ENCODE results near the gene COG7.
A peak's percentile ranks its signal among the peaks of the same experiment; 100 is the strongest.
"Not testable (repeated sequence)": the region's sequence is repeated elsewhere in the genome, so short reads cannot be mapped to it uniquely, and the experiment has no call there.

Gene COG7

DNA sequence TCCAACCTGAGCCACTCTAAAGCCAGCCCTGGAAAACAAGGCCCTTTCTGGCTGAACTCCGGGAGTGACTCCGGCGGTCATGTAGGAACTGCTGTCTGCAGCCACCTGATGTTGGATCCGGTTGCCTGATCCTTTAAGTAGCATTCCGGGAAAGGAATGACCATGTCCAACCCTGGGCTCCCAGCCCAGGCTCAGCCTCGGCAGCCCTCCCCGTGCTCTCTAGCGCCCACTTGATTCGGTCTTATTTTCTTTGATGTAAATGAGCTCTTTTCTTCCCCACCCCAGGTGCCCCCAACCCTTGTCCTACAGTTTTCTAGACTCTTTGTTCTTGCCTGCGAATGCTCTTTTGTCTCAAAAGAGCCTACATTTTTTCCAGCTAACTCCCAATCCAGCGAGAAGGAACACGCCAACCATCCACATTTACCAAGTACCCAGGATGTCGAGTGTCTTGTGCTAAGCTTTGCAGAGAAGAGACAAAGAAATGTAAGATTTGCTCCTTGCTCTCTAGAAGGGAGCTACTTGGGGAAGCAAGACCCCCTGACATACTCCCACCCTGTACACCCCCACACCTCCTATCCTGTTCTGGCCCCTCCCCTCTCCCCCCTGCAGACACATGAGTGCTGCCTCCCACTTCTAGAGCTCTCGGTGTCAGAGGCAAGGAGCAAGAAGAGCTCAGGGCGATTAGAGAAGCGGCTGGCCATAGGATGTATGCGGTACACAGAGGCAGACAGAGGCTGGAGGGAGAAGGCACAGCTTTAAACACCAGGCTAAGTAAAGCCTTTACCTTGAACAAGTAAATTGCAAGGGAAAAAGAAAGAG, 53.8 kb downstream of the COG7 start:
- Histone ChIP-seq H3K9ac (ENCODE audit: low read length) (peak overlapping the region; percentile 39), H3K27me3 (ENCODE audit: control insufficient read depth, insufficient read depth, low read length) (no peaks in the 10 kb centered on the region), H3K4me3 (ENCODE audit: low read depth, low read length) (no peak overlapping the region), H3K27ac (ENCODE audit: low read depth, low read length) (peak overlapping the region; percentile 38; the same call in 1 of the 2 replicates), H3K9me3 (ENCODE audit: control insufficient read depth, insufficient read depth, low read depth, low read length) (no peaks in the 10 kb centered on the region), H3K36me3 (ENCODE audit: control insufficient read depth, insufficient read depth, low read length) (peaks cover 38% of the 10 kb centered on the region), H3K4me1 (ENCODE audit: control insufficient read depth, insufficient read depth, low read length) (peaks cover 25% of the 10 kb centered on the region)

DNA sequence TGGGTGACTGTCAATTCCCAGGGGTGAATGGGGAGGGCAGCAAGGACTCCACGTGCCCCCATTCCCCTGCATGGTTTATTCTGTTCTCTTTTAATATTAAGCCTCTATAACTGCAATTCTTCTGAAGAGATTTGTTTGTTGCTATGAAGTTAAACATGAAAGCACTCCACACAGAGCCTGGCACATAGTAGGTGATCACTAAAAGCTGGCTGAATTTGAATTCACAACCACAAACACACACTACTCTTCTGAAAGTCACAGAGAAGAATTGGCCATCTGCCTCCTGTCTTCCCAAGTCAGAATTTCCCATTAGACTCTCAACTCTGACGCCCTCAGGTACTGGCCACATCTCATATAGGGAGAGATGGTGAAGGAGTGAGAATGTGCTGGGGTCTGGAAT, 55.5 kb downstream of the COG7 start:
- H3K4me1 ChIP-seq (ENCODE audit: control insufficient read depth, insufficient read depth, low read length) = peaks cover 25% of the 10 kb centered on the region
- no peak overlapping the region for H3K9ac ChIP-seq (ENCODE audit: low read length)
- H3K27ac ChIP-seq (ENCODE audit: low read depth, low read length) = no peak overlapping the region
- peaks cover 31% of the 10 kb centered on the region for H3K36me3 ChIP-seq (ENCODE audit: control insufficient read depth, insufficient read depth, low read length)
- no peaks in the 10 kb centered on the region for H3K27me3 ChIP-seq (ENCODE audit: control insufficient read depth, insufficient read depth, low read length)
- H3K4me3 ChIP-seq (ENCODE audit: low read depth, low read length) = no peak overlapping the region
- H3K9me3 ChIP-seq (ENCODE audit: control insufficient read depth, insufficient read depth, low read depth, low read length) = no peaks in the 10 kb centered on the region

DNA sequence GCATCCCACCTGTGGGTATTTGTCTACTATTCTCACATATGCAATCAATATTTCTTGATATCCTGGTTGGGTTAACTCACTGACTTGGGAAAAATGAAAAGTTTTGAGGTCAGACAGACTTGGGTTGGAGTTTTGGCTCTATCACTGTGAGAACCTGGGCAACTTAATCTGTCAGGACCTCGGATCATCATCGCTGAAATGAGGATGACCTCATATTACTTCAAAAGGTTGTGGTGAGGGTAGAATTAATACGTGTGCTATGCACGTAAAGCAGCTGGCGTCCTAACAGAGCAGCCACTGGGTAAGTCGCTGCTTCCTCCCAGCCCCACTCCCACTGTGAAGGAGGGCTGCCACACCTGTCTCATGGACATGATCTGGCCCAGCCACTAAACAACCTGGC, 57.3 kb downstream of the COG7 start:
- peaks cover 41% of the 10 kb centered on the region for H3K36me3 ChIP-seq (ENCODE audit: control insufficient read depth, insufficient read depth, low read length)
- peaks cover 21% of the 10 kb centered on the region for H3K4me1 ChIP-seq (ENCODE audit: control insufficient read depth, insufficient read depth, low read length)
- H3K4me3 ChIP-seq (ENCODE audit: low read depth, low read length) = no peak overlapping the region
- no peaks in the 10 kb centered on the region for H3K9me3 ChIP-seq (ENCODE audit: control insufficient read depth, insufficient read depth, low read depth, low read length)
- no peak overlapping the region for H3K27ac ChIP-seq (ENCODE audit: low read depth, low read length)
- no peak overlapping the region for H3K9ac ChIP-seq (ENCODE audit: low read length)
- H3K27me3 ChIP-seq (ENCODE audit: control insufficient read depth, insufficient read depth, low read length) = no peaks in the 10 kb centered on the region

DNA sequence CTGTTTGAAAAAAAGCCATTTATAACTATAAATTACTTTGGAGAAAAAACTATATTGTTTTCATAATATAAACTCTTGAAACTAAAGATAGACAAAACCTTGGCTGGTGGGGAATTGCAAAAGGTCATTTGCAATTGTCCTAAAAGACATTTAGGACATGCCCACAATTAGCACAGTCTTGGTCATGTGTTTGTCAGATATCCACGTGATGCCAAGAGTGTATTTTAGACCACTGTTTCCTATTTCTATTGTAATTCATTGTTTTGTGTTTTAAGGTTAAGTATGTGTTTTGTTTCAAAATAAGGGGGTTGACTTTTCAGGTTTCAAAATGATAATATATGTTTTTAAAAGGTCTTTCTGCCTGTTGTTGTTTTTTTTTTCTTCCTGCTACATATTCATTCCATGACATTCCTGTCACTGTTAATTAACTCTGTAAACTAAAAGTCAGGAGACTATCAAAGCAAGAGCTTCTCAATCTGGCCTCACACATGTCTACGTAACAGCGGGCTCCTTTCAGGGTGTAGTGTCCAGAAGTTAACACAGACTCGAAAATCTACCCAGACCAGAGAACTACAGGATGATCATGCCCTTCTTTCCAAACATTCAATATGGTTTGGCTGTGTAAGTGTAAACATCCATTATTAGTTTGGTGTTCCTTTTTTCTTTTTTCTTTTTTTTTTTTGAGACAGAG, 58.7 kb downstream of the COG7 start:
- no peaks in the 10 kb centered on the region for H3K27me3 ChIP-seq (ENCODE audit: control insufficient read depth, insufficient read depth, low read length)
- no peak overlapping the region for H3K9ac ChIP-seq (ENCODE audit: low read length)
- H3K4me3 ChIP-seq (ENCODE audit: low read depth, low read length) = no peak overlapping the region
- no peak overlapping the region for H3K27ac ChIP-seq (ENCODE audit: low read depth, low read length)
- H3K36me3 ChIP-seq (ENCODE audit: control insufficient read depth, insufficient read depth, low read length) = peaks cover 47% of the 10 kb centered on the region
- H3K4me1 ChIP-seq (ENCODE audit: control insufficient read depth, insufficient read depth, low read length) = peaks cover 8% of the 10 kb centered on the region
- H3K9me3 ChIP-seq (ENCODE audit: control insufficient read depth, insufficient read depth, low read depth, low read length) = no peaks in the 10 kb centered on the region

DNA sequence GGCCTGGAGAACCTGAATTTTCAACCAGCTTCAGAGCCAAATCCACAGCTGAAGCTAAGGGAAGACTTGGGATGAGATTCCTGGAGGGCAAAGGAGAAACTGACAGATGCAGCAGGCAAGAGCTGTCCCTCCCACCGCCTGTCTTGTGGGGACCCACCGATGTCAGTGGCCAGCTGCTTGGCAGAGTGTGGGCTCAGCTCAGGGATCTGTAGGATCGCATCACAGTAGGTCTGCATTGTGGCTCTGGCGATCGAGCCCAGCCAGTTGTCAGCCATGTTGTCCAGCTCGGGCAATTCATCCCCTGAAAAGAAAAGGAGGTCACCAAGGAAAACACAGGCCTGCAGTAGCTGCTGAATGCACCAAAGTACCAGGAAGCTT, 60.8 kb downstream of the COG7 start:
- no peak overlapping the region for H3K9ac ChIP-seq (ENCODE audit: low read length)
- no peaks in the 10 kb centered on the region for H3K4me1 ChIP-seq (ENCODE audit: control insufficient read depth, insufficient read depth, low read length)
- H3K4me3 ChIP-seq (ENCODE audit: low read depth, low read length) = no peak overlapping the region
- no peaks in the 10 kb centered on the region for H3K9me3 ChIP-seq (ENCODE audit: control insufficient read depth, insufficient read depth, low read depth, low read length)
- no peaks in the 10 kb centered on the region for H3K27me3 ChIP-seq (ENCODE audit: control insufficient read depth, insufficient read depth, low read length)
- H3K27ac ChIP-seq (ENCODE audit: low read depth, low read length) = no peak overlapping the region
- H3K36me3 ChIP-seq (ENCODE audit: control insufficient read depth, insufficient read depth, low read length) = peaks cover 46% of the 10 kb centered on the region

- H3K9me3 ChIP-seq (ENCODE audit: control insufficient read depth, insufficient read depth, low read depth, low read length) = no peaks in the 10 kb centered on the region
- peaks cover under 1% of the 10 kb centered on the region for H3K4me1 ChIP-seq (ENCODE audit: control insufficient read depth, insufficient read depth, low read length)
- H3K4me3 ChIP-seq (ENCODE audit: low read depth, low read length) = no peak overlapping the region
- H3K27me3 ChIP-seq (ENCODE audit: control insufficient read depth, insufficient read depth, low read length) = no peaks in the 10 kb centered on the region
- H3K27ac ChIP-seq (ENCODE audit: low read depth, low read length) = no peak overlapping the region
- H3K36me3 ChIP-seq (ENCODE audit: control insufficient read depth, insufficient read depth, low read length) = peaks cover 46% of the 10 kb centered on the region
- H3K9ac ChIP-seq (ENCODE audit: low read length) = no peak overlapping the region
These were observed 61.4 kb downstream of the COG7 start for GRCh38 chr16:23391381-23392222.

DNA sequence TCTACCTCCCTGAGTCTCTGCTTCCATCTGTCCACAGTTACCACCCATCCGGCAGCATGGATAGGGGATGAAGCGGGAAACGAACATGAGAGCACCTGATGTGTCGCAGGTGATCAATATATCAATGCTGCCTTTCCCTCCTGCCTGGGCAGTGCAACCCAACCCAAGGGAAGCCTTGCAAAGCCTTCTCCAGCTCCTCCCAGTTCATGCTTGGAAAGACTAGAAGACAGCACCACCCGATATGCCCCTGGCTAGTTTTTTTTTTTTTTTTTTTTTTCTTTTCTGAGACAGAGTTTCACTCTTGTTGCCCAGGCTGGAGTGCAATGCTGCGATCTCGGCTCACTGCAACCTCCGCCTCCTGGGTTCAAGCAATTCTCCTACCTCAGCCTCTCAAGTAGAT, 63.1 kb downstream of the COG7 start:
- H3K36me3 ChIP-seq (ENCODE audit: control insufficient read depth, insufficient read depth, low read length) = peaks cover 46% of the 10 kb centered on the region
- not testable (repeated sequence) for H3K4me3 ChIP-seq (ENCODE audit: low read depth, low read length); H3K9ac ChIP-seq (ENCODE audit: low read length); H3K27ac ChIP-seq (ENCODE audit: low read depth, low read length); H3K27me3 ChIP-seq (ENCODE audit: control insufficient read depth, insufficient read depth, low read length); H3K4me1 ChIP-seq (ENCODE audit: control insufficient read depth, insufficient read depth, low read length); H3K9me3 ChIP-seq (ENCODE audit: control insufficient read depth, insufficient read depth, low read depth, low read length)

- H3K36me3 ChIP-seq (ENCODE audit: control insufficient read depth, insufficient read depth, low read length) = peaks cover 46% of the 10 kb centered on the region
- H3K4me1 ChIP-seq (ENCODE audit: control insufficient read depth, insufficient read depth, low read length) = peaks cover 5% of the 10 kb centered on the region
These were observed 63.8 kb downstream of the COG7 start for GRCh38 chr16:23389201-23389600.

GRCh38 chr16:23388786-23389185, 64.2 kb downstream of the COG7 start:
- H3K9ac ChIP-seq (ENCODE audit: low read length) = no peak overlapping the region
- no peaks in the 10 kb centered on the region for H3K27me3 ChIP-seq (ENCODE audit: control insufficient read depth, insufficient read depth, low read length)
- no peaks in the 10 kb centered on the region for H3K9me3 ChIP-seq (ENCODE audit: control insufficient read depth, insufficient read depth, low read depth, low read length)
- no peak overlapping the region for H3K27ac ChIP-seq (ENCODE audit: low read depth, low read length)
- H3K4me3 ChIP-seq (ENCODE audit: low read depth, low read length) = no peak overlapping the region
- H3K4me1 ChIP-seq (ENCODE audit: control insufficient read depth, insufficient read depth, low read length) = peaks cover 5% of the 10 kb centered on the region
- H3K36me3 ChIP-seq (ENCODE audit: control insufficient read depth, insufficient read depth, low read length) = peaks cover 46% of the 10 kb centered on the region

More at GRCh38 chr16:23389201-23389600, 63.8 kb downstream of the COG7 start:
- Histone ChIP-seq H3K9me3 (ENCODE audit: control insufficient read depth, insufficient read depth, low read depth, low read length) (no peaks in the 10 kb centered on the region), H3K9ac (ENCODE audit: low read length) (no peak overlapping the region), H3K4me3 (ENCODE audit: low read depth, low read length) (no peak overlapping the region), H3K27ac (ENCODE audit: low read depth, low read length) (no peak overlapping the region), H3K27me3 (ENCODE audit: control insufficient read depth, insufficient read depth, low read length) (no peaks in the 10 kb centered on the region)

GRCh38 chr16:23387666-23388065, 65.3 kb downstream of the COG7 start:
- Histone ChIP-seq H3K27ac (ENCODE audit: low read depth, low read length) (no peak overlapping the region), H3K9ac (ENCODE audit: low read length) (no peak overlapping the region), H3K4me1 (ENCODE audit: control insufficient read depth, insufficient read depth, low read length) (peaks cover 5% of the 10 kb centered on the region), H3K27me3 (ENCODE audit: control insufficient read depth, insufficient read depth, low read length) (no peaks in the 10 kb centered on the region), H3K36me3 (ENCODE audit: control insufficient read depth, insufficient read depth, low read length) (peaks cover 38% of the 10 kb centered on the region), H3K9me3 (ENCODE audit: control insufficient read depth, insufficient read depth, low read depth, low read length) (no peaks in the 10 kb centered on the region), H3K4me3 (ENCODE audit: low read depth, low read length) (no peak overlapping the region)

DNA sequence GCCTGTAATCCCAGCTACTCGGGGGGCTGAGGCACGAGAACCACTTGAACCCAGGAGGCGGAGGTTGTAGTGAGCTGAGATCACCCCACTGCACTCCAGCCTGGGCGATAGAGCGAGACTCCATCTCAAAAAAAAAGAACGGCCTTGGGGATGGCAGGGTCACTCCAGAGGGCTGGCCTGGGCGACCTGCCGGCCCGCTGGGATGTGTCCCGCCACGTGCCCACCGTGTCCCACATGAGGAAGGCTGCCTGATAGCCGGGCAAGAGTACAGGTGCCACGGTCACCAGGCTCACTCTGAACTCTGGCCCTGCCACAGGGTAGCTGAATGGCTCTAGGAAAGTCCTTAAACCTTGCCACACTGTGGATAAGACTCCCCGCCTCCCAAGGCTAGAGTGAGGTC, 67.5 kb downstream of the COG7 start:
- Histone ChIP-seq H3K27ac (ENCODE audit: low read depth, low read length) (no peak overlapping the region), H3K9me3 (ENCODE audit: control insufficient read depth, insufficient read depth, low read depth, low read length) (no peaks in the 10 kb centered on the region), H3K4me1 (ENCODE audit: control insufficient read depth, insufficient read depth, low read length) (peaks cover 5% of the 10 kb centered on the region), H3K27me3 (ENCODE audit: control insufficient read depth, insufficient read depth, low read length) (no peaks in the 10 kb centered on the region), H3K9ac (ENCODE audit: low read length) (no peak overlapping the region), H3K36me3 (ENCODE audit: control insufficient read depth, insufficient read depth, low read length) (peaks cover 18% of the 10 kb centered on the region), H3K4me3 (ENCODE audit: low read depth, low read length) (no peak overlapping the region)

All from HUES6 (cell line).